ENCODE data around the gene UVRAG. TPM values are rescaled to one million over a fixed set of nuclear protein-coding genes. Genes with fewer than 3 reads are reported as not detected.

Gene UVRAG
- total RNA-seq, 1 donor from 2014 or later: 17.8 TPM

DNA sequence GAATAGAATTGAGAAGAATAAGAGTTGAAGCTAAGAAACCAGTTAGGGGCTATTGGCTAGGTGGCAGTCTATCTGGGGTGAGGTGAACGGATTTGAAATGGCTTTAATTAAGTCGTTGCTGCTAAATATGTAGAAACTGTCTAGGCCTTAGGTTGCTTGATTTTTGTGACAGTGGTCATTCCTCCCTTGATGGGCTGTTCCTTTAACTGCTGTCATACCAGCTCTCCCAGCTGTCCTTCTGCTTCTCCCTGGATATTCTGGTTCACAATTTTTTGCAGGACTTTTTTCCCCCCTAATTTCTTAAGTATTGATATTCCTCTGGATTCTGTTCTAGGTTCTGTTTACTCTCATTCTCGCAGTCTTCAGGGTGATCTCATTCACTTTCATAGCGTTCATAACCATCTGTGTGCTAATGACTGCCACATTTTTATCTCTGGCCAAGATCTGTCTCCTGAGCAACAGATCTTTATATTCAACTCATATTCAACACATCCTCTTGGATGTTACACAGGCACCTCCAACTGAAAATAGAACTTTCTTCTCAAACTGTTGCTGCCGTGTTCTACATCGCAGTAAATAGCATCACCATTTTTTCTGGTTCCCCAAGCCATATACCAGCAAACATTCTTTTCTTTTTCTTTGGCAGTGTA is 134.1 kb downstream of the UVRAG start:
- H3K36me3 Mint-ChIP-seq (ENCODE audit: unreplicated experiment): no peaks in the 10 kb centered on the region
- no peak overlapping the region for H3K27ac Mint-ChIP-seq (ENCODE audit: unreplicated experiment)
- H3K4me3 Mint-ChIP-seq (ENCODE audit: unreplicated experiment): no peak overlapping the region

DNA sequence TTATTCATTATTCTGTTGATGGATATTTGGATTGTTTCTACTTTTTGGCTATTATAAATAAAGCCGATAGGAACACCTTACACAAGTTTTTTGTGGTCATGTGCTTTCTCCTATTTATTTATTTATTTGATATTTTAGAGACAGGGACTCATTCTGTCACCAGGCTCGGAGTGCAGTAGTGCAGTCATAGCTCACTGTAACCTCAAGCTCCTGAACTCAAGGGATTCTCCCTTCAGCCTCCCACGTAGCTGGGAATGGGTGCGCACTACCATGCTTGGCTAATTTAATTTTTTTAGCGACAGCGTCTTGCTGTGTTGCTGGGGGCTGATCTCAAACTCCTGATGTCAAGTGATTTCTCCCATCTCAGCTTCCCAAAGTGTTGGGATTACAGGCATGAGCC is 135.1 kb downstream of the UVRAG start:
- Mint-ChIP-seq H3K4me1 (ENCODE audit: low read depth, unreplicated experiment) (peaks cover 13% of the 10 kb centered on the region), H3K4me3 (ENCODE audit: unreplicated experiment) (no peak overlapping the region), H3K36me3 (ENCODE audit: unreplicated experiment) (no peaks in the 10 kb centered on the region), H3K27ac (ENCODE audit: unreplicated experiment) (no peak overlapping the region), H3K27me3 (ENCODE audit: unreplicated experiment) (no peaks in the 10 kb centered on the region), H3K9me3 (ENCODE audit: unreplicated experiment) (no peaks in the 10 kb centered on the region)
- DNase-seq: no peak
- TF ChIP-seq, protein P1, sequence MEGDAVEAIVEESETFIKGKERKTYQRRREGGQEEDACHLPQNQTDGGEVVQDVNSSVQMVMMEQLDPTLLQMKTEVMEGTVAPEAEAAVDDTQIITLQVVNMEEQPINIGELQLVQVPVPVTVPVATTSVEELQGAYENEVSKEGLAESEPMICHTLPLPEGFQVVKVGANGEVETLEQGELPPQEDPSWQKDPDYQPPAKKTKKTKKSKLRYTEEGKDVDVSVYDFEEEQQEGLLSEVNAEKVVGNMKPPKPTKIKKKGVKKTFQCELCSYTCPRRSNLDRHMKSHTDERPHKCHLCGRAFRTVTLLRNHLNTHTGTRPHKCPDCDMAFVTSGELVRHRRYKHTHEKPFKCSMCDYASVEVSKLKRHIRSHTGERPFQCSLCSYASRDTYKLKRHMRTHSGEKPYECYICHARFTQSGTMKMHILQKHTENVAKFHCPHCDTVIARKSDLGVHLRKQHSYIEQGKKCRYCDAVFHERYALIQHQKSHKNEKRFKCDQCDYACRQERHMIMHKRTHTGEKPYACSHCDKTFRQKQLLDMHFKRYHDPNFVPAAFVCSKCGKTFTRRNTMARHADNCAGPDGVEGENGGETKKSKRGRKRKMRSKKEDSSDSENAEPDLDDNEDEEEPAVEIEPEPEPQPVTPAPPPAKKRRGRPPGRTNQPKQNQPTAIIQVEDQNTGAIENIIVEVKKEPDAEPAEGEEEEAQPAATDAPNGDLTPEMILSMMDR (IDR thresholded peaks at IDR 0.05; ENCODE audit: partially characterized antibody, unreplicated experiment): no peak

More for the DNA sequence above, 134.1 kb downstream of the UVRAG start:
- TF ChIP-seq, protein P1 (IDR thresholded peaks at IDR 0.05; ENCODE audit: partially characterized antibody, unreplicated experiment): no peak
- Mint-ChIP-seq H3K27me3 (ENCODE audit: unreplicated experiment) (no peaks in the 10 kb centered on the region), H3K9me3 (ENCODE audit: unreplicated experiment) (no peaks in the 10 kb centered on the region), H3K4me1 (ENCODE audit: low read depth, unreplicated experiment) (peaks cover 20% of the 10 kb centered on the region)
- no peak for DNase-seq

DNA sequence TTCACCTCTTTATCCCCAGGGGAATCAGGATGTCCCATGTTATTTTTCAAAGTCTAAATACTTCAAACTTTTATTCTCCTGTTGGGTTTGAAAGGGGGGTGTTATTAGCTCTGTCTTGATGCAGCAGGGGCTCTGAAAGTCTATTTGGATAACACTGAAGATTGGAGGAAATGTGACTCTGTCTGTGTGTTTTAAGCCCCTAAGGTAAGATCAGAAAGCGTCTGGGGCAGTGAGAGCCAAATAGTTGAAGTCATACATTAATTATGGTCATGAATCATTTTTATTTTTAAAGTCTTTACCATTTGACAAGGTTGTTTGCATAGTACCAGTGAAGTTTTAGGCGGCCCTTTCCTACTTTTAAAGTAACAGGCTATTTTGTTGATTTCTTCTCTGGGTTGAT is 139.0 kb downstream of the UVRAG start:
- no peaks in the 10 kb centered on the region for H3K36me3 Mint-ChIP-seq (ENCODE audit: unreplicated experiment)
- TF ChIP-seq, protein P1 (IDR thresholded peaks at IDR 0.05; ENCODE audit: partially characterized antibody, unreplicated experiment): no peak
- peaks cover 2% of the 10 kb centered on the region for H3K4me1 Mint-ChIP-seq (ENCODE audit: low read depth, unreplicated experiment)
- H3K27me3 Mint-ChIP-seq (ENCODE audit: unreplicated experiment): no peaks in the 10 kb centered on the region
- H3K9me3 Mint-ChIP-seq (ENCODE audit: unreplicated experiment): no peaks in the 10 kb centered on the region
- no peak overlapping the region for H3K4me3 Mint-ChIP-seq (ENCODE audit: unreplicated experiment)
- H3K27ac Mint-ChIP-seq (ENCODE audit: unreplicated experiment): no peak overlapping the region
- DNase-seq: no peak

DNA sequence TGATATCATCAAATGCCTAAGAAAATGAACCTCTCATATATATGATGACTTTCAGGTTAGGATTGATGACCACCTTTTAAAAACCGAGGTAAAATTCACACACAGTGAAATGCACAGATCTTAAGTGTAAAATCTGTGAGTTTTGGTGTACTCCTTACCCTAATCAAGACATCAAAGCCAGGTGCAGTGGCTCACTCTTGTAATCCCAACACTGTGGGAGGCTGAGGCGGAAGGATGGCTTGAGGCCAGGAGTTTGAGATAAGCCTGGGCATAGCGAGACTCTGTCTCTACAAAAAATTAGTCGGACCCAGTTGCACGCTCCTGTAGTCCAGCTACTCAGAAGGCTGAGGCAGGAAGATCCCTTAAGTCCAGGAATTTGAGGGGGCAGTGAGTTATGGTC is 140.4 kb downstream of the UVRAG start:
- Mint-ChIP-seq H3K27me3 (ENCODE audit: unreplicated experiment) (no peaks in the 10 kb centered on the region), H3K9me3 (ENCODE audit: unreplicated experiment) (no peaks in the 10 kb centered on the region), H3K36me3 (ENCODE audit: unreplicated experiment) (no peaks in the 10 kb centered on the region), H3K4me1 (ENCODE audit: low read depth, unreplicated experiment) (peaks cover 2% of the 10 kb centered on the region), H3K27ac (ENCODE audit: unreplicated experiment) (no peak overlapping the region), H3K4me3 (ENCODE audit: unreplicated experiment) (no peak overlapping the region)
- no peak for DNase-seq
- TF ChIP-seq, protein P1 (IDR thresholded peaks at IDR 0.05; ENCODE audit: partially characterized antibody, unreplicated experiment): no peak

DNA sequence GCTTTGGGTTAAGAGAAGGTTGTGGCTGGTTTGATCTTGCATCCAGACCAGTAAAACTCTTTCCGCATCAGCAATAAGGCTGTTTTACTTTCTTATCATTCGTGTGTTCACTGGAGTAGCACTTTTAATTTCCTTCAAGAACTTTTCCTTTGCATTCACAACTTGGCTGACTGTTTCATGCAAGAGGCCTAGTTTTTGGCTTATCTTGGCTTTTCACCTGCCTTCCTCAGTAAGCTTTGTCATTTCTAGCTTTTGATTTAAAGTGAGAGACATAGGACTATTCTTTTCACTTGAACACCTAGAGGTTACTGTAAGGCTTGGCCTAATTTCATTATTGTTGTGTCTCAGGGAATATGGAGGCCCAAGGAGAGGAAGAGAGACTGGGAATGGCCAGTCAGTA is 144.5 kb downstream of the UVRAG start:
- no peak overlapping the region for H3K27ac Mint-ChIP-seq (ENCODE audit: unreplicated experiment)
- no peaks in the 10 kb centered on the region for H3K36me3 Mint-ChIP-seq (ENCODE audit: unreplicated experiment)
- H3K4me3 Mint-ChIP-seq (ENCODE audit: unreplicated experiment): no peak overlapping the region

More for the DNA sequence above, 144.5 kb downstream of the UVRAG start:
- Mint-ChIP-seq H3K27me3 (ENCODE audit: unreplicated experiment) (no peaks in the 10 kb centered on the region), H3K4me1 (ENCODE audit: low read depth, unreplicated experiment) (no peaks in the 10 kb centered on the region), H3K9me3 (ENCODE audit: unreplicated experiment) (no peaks in the 10 kb centered on the region)
- DNase-seq: no peak
- TF ChIP-seq, protein P1 (IDR thresholded peaks at IDR 0.05; ENCODE audit: partially characterized antibody, unreplicated experiment): no peak

All from glutamatergic neuron (in vitro differentiated cells).